NCI-H187 (cell line): ENCODE data around the gene LRRC4B.

ENCODE experiments used
- DNase-seq, 2 experiments: peaks; one replicate each; lab custom pipeline; 2025; lab: John Stamatoyannopoulos, UW

The LRRC4B gene

GRCh38 chr19:50522881-50523280 lies 45.4 kb downstream of the LRRC4B start:
- no peak for DNase-seq

GRCh38 chr19:50520822-50521465 lies 47.3 kb downstream of the LRRC4B start:
- no peak for DNase-seq

GRCh38 chr19:50519006-50519575 lies 49.1 kb downstream of the LRRC4B start:
- no peak for DNase-seq

- no peak for DNase-seq
Observed at GRCh38 chr19:50518091-50519005, 49.9 kb downstream of the LRRC4B start.

GRCh38 chr19:50517704-50518075 lies 50.5 kb downstream of the LRRC4B start:
- DNase-seq = no peak

GRCh38 chr19:50516964-50517703 lies 51.1 kb downstream of the LRRC4B start:
- no peak for DNase-seq

- DNase-seq = no peak
Observed at GRCh38 chr19:50516456-50516855, 51.8 kb downstream of the LRRC4B start.

GRCh38 chr19:50515168-50515561 lies 53.1 kb downstream of the LRRC4B start:
- DNase-seq = no peak

- no peak for DNase-seq
Observed at GRCh38 chr19:50514346-50515167, 53.7 kb downstream of the LRRC4B start.

- no peak for DNase-seq
Observed at GRCh38 chr19:50513746-50514345, 54.4 kb downstream of the LRRC4B start, which contains the start of gene ASPDH. ASPDH (minus strand) TSS chr19:50513913; CDS start chr19:50513823, 90 bp downstream.

GRCh38 chr19:50512999-50513745 lies 55.1 kb downstream of the LRRC4B start:
- no peak for DNase-seq

GRCh38 chr19:50512112-50512998 lies 55.9 kb downstream of the LRRC4B start:
- no peak for DNase-seq

- peak; percentile 91 to 95 for DNase-seq
Observed at GRCh38 chr19:50511069-50511822, 57.0 kb downstream of the LRRC4B start, which contains the start of gene JOSD2. JOSD2 (minus strand) TSS chr19:50511191; CDS start chr19:50510431, 760 bp downstream.

- peak in 1 of 2 experiments; percentile 60 for DNase-seq
Observed at GRCh38 chr19:50510700-50511068, 57.6 kb downstream of the LRRC4B start.

GRCh38 chr19:50510121-50510670 lies 58.0 kb downstream of the LRRC4B start:
- DNase-seq = no peak

GRCh38 chr19:50509366-50509765 lies 58.9 kb downstream of the LRRC4B start:
- DNase-seq = no peak

GRCh38 chr19:50508843-50509190 lies 59.4 kb downstream of the LRRC4B start:
- no peak for DNase-seq

- DNase-seq = no peak
Observed at GRCh38 chr19:50507376-50507775, 60.9 kb downstream of the LRRC4B start.
